CD1c-positive myeloid dendritic cell (primary cell): ENCODE measurements around the gene COL2A1.
A peak's percentile ranks its signal among the peaks of the same experiment; 100 is the strongest.

Source experiments
- DNase-seq: peaks from one replicate; pipeline ENCODE4 v3.0.0-alpha.2; 2016; ENCODE audit errors: extremely low spot score

The COL2A1 gene

DNA sequence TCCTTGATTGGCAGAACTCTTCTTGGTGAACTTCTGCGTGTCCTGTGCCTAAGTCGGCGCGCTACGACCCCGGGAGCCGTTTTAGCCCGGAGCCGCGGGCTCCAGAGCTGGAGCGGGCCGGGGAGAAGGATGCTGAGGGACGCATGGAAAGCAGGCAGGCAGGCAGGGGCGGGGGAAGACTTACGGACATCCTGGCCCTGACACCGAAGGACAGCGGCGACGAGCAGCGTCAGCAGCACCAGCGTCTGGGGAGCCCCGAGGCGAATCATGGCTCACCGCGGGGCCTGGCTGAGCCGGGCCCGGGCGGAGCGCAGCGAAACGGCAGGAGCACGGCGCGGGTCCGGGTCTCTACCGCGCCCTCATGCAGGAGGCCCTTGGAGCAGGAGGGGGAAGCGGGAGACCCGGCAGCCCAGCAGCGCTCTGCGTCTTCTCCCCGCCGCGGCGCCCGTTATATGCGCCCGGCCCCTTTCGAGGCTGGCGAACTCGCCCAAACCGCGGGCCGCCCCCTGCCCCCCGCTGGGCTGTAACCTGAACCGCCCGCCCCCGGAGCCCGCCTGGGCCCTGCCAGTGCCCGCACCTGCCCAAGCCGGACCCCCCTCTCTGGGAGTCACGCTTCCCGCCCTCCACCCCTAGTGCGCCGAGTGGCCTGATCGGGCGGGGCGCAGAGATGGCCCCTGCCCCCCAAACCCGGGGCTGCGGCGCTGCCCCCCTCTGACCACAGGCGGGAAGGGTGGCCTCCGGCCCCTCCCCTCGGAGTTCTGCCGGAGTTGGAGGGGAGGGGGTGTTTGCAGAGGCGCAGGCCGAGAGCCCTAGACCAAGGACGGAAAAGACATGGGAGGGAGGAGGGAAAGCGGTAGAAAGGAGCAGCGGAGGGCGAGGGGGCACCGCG is at the start of gene COL2A1:
Gene COL2A1 (minus strand): TSS at position 424 of the 889 bp plus-strand sequence. CDS start 155 bp downstream, at position 269.
- DNase-seq = no peak

DNA sequence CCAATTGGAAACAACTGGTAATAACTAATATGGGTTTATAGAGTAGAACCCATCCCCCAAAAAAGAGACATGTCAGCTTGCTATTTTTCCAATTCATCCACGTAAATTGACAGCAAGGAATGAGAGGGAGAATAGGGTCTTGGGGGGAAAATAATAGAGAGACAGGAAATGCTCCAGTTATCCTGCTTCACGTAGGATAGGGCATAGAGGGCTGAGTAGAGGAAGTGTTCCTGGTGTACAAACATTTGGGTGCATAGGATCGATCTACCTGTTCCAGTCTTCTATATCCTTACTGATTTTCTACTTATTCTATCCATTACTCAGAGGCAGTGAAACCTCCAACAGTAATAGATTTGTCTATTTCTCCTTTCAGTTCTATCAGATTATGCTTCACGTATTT is 49.6 kb upstream of the COL2A1 start:
- DNase-seq = no peak

DNA sequence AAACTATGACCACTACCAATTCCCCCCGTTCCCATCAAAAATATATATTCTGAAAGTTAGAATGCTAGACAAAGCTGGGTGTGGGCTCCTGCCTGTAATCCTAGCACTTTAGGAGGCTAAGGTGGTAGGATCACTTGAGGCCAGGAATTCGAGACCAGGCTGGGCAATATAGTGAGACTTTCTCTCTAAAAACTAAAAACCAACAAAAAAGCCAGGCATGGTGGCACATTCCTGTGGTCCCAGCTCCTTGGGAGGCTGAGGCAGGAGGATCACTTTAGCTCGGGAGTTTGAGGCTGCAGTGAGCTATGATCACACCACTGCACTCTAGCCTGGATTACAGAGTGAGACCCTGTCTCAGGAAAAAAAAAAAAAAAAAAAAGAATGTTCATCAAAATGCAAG is 48.8 kb upstream of the COL2A1 start:
- DNase-seq = no peak

DNA sequence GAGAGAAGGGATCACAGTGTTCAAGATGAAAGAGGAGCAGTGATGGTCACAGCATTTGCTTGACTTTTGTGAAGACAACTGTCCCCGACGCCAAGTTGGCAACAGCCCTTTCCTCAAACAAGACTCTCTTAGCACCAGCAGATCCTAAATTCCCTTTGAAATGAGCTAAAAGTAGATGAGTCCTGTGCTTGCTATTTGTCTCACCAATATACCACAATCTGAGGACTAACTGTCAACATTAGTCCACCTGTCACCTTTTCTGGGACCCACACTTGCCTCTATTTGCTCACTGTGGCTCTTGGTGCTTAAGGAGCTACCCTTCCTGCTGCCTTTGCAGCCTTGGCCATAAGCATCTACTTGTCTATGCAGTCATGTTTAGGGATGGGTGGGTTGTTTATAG is 47.4 kb upstream of the COL2A1 start:
- DNase-seq = no peak

DNA sequence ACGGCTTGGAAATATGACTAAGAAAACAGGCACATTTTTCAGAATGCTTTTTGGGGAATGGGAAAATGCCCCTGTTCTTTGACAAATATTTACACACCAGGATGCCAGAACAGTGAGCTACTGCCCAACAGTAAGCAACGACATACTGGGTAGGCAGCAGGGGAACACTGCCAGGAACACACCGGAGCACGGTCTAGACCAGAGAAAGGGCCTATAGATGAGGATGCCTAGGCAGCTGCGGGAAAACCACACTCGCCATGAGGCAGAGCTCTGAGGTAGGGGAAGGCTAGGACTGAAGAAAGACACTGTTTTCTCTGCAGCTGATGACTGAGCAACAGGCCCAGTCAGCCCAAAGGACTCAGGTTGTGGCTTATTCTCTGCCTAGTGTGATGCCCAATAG is 45.9 kb upstream of the COL2A1 start:
- no peak for DNase-seq

DNA sequence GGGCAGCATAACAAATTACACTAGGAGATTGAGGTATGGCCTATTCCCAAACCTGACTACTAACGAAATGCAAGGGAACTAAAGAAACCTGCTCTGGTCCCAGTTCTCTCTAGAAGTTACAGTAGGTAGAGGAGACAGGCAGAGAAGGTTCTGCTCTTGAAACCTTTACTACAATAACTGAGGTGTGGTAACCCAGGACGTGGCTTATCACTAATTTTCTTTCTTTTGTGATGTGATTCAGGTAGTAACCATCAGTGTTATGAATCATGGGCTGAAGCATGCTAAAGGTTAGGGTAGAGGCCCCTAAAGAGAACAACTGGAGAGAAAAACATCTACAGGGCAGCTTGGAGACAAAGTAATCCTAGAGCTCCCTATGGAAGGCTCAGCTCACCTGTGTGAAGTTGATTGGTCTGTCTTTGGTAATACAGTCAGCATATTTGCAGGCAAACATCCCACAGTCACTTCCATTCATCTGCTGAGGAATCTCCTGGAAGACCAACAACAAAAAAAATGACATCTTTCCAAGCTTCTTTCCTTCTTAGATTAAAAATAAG is 41.8 kb upstream of the COL2A1 start:
- DNase-seq = no peak

DNA sequence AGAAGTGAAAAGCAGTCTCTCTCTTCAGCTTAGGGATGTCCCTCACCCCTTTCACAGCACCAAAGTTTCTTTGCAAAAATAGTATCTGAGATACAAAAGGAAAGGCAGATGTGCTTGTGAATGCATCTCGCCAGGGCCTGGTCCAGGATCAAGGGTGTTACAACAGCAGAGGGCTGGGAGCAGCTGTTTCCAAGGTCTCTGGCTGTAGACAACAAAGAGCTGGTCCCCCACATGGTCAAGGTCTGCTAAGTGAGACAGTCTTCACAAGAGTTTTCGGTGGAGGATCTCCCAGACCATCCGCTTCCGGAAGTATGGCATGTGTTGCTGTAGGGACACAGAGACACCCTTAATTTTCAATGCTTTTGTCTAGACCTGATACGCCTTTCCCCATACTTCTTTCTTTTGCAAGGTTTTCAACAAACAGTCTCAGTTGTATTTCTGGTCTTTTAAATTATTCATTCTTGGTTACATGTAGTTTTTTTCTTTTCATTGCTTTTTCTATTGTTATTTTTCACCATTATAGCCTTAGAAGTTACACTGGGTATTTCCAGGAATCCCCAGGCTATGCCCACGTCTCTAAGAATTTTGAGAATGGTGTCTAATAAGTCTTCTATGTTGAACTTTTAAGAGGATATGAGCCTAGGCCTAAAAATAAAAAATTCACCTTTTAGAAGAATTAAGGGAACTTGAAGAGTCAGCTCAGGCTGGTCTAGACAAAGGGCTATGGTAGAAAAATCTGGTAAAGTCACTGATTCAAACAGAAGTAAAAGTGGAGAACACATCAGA is 41.0 kb upstream of the COL2A1 start:
- no peak for DNase-seq

DNA sequence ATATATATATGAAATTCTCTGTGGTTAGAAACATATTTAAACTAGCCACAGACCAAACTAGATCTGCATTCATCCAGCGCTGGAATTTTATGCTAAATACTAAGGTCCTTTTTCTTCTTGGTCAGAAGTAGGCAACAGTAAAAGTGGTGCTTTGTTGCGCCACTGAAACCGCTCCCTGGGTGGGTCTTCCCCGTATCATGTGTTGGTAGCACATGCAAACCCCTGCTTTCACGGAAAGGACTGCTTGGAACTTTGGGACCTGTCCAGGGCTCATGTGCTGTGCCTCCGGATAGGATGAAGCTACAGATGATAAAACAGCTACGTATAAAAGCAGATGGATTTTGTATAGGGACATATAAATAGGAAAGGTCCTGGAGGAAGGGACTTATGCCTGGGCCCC is 40.1 kb upstream of the COL2A1 start:
- no peak for DNase-seq

DNA sequence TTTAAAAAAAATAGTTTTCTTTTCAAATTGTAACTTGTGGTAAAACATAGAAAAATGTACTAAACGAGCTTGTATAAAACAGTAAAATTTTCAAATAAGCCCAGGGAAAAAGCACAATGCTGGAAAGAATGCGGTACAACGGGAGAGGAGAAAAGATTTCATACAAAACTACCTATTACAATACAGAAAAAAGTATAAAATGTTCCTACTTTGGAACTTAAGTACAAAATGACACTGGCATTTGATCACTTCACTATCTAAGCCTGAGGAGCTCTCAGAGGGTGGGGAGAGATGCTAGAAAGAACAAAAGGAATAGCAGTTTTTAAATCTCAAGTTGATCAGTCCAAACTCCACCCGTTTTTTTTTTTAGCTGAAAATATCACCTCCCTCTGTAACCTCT is 39.5 kb upstream of the COL2A1 start:
- DNase-seq = no peak

DNA sequence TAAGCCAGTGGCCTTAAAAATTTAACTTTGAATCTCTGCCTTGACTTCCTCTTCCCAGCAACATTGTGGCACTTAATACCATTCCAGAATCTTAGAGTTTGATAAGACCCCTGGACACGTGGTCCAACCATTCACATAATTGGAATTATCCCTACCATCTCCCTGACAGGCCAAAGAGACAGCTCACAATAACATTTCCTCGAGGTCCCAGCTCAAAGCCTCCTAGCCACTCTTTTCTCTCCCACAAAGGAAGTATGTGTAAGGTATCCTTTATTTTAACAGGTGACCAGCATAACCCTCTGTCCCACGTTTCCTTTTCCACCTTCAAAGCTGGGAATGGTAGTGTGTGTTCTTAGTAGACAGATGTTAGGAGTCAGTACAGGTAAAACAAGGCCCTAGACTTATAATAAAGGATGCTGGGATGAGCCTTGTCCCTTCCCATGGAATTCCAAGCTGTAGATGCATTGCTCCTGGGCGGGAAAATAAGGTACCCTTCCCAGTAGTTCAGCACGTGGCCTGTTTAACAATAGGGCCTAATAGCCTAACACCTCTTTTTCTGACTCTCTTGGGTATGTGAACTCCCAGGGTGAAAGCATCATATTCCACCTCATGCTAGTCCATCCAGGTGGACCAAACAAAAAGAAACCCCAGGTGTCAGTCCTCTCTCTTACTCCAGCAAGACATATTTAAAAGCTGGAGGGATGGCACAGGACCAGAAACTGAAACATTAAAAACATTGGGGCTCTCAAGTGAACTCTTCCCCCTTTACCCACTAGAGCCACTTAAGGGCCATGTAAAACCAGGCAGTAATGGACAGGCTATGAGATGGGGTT is 37.5 kb upstream of the COL2A1 start:
- no peak for DNase-seq

DNA sequence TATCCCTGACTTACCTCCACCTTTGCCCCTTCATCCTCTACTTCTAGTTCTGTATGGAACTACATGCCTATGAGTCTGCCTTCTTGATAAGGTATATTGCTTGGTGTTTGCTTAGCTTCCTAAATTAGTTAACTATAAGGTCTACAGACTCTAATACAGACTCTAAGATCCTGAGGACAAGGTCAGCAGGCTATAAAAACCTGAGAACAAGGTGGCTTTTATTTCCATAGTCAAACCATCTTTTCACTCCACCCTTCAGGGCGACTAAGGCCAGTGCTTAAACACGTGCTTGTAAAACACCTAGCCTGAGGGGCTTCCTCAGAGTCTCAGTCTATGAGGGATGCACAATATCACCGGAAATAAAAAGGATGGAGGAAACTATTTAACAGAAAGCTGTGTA is 36.1 kb upstream of the COL2A1 start:
- no peak for DNase-seq

DNA sequence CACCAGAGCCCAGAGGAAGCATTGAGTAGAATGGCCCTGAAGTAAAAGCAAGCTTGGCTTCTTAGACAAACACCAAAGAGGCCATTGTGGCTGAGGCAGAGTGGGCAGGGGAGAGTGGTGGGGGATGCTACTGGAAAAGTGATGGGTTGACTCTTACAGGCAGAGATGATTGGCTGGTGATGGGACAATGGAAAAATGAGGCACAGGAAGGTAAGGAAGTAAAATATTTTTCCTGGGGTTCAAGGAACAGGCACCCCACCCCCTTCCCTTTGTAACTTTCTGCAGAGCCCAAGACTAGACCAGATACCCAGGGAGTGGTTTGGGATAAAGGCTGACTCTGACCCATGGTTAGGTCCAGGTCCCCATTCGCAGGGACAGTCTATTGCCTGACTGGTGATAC is 34.9 kb upstream of the COL2A1 start:
- DNase-seq = no peak

DNA sequence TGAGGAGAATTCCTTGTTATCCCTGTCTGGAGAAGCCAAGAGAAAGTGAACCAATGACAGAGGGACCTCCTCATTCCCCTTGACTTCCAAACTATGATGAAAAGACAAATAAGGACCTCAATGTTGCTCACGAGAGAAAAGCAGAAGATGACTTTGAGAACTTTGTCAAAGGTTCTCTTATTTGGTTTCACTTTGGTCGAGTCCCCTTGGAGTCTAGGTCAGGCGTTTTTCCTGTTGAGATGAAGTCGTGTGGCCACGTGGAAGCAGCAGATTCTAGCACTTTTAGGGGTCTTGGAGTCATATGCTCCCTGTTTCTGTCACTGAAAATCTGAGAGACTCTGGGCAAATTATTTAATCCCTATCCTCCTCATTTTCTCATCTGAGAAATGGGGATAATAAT is 33.8 kb upstream of the COL2A1 start:
- peak; percentile 28 for DNase-seq

DNA sequence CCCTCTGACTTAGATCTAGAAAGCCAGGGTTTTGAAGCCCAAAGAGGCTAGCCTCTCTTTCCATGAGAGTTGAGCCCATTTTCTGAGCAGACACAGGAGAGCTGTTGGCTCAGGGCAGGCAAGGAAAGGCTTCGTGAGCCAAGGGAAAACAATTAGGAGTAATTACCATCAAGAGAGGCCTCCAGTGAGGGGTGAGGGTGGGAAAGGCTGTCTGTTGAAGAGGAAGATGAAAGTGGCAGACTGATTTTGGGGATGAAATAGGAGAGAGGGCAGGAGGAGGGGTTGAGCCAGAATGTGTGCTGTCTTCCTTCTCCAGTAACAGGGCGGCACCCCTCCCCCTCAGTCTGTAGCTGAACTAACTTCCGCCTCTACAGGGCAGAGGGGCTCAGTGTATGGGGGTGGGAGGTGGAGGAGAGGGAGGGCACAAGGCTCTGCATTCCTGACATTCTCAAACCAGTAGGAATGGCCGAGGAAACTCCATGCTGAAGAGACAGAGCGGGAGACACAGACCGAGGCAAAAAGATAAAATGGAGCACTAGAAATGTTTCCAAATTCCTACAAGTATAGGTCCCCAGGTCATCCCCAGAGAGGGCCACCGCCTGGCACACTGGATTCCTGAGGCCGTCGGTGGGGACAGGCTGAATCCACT is 33.1 kb upstream of the COL2A1 start:
- no peak for DNase-seq

DNA sequence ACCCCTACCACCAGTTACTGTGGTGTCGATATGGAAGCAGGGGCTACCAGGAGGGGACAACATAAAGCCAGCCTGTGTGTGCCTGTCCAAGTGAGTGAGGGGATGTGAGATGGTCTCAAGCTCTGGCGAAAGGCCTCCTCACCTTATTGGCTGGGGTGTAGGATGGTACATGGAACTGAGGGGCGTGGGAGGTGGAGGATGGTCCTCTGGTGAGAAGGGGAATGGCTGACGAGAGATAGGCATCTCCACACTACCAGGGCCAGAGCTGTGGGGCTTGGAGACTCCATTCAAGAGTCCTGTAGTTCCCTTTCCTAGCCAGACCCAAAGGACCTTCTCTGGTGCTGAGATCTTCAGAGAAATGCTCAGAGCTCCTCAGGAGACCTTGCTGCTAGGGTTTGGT is 32.5 kb upstream of the COL2A1 start:
- no peak for DNase-seq

DNA sequence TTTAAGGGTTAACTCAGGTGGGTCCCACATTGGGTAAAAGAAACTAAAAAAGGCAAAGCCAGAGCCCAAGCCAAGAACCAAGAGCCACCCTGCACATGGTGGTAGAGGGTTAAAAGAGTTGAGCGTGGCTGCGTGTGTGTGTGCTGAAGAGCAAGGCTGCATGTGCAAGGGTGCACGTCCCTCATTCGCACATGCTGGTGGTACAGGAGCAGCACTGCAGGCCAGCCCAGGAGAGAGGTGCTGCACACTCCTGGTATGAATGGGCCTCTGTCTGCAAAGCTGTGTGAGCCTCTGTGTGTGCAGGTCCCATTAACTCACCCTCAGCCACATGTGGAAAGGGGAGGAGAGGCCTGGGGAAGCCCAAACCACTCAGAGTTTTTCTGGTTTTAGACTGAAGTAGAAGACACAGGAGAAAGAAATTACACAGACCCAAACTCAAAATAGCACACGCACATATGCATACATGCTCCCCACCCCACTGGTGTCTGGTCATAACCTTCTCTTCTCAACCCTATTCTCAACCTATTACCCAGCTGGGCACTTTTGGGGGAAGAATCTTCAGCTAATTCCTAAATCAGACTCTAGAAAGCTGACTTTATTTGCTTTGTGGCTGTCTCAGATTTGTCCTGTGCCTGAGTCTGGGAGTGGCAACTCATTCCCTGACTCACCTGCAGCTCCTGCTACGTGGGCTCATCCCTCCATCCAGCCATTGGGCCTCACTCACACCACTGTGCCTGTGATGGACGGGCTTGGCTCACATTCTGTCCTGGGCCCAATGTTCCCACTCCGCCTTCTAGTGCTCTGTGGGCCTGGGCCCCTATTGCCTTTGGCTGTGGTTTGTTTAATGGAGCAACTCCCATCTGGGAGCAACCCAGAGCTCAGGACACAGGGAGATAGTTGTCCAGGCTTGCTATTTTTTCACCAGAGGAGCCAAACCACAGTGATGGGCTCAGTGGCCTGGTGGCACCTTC is 30.8 kb upstream of the COL2A1 start:
- no peak for DNase-seq

DNA sequence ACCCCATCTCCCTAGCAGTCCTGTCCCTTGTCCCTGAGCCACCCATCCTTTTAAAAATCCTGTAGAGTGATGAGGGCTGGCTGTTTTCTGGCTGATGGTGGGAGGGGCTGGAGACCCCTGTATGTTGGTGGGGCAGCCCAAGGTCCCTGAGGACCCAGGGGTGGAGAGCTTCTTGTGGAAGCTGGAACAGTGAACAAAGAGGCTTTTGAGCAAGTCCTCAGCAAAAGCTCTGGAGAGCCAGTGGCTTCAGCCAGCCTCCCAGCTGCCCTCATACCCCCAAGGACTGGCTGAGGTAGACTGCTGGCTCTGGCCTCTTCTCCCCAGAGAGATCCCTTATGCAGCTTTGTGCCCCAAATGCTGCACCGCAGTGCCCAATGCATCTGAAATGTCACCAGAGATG is 29.2 kb upstream of the COL2A1 start:
- no peak for DNase-seq

DNA sequence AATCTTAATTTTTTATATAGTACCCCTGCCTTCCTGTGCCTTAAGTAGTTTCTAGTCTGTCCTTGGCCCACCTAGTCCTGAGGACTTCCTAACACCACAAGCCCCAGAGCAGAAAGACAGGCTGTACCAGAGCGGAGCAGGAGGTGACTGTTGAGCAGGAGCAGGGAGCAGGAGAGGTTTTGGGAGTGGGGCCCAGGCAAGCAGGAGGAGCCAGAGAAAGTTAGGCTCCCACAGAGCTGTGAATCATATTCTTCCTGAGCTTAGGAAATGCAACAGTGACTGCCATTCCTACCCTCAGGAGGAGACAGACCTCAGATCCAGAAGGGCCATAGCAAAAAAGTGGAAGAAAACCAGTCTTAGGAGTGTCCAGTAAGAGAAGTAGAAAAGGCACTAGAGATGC is 28.3 kb upstream of the COL2A1 start:
- no peak for DNase-seq

DNA sequence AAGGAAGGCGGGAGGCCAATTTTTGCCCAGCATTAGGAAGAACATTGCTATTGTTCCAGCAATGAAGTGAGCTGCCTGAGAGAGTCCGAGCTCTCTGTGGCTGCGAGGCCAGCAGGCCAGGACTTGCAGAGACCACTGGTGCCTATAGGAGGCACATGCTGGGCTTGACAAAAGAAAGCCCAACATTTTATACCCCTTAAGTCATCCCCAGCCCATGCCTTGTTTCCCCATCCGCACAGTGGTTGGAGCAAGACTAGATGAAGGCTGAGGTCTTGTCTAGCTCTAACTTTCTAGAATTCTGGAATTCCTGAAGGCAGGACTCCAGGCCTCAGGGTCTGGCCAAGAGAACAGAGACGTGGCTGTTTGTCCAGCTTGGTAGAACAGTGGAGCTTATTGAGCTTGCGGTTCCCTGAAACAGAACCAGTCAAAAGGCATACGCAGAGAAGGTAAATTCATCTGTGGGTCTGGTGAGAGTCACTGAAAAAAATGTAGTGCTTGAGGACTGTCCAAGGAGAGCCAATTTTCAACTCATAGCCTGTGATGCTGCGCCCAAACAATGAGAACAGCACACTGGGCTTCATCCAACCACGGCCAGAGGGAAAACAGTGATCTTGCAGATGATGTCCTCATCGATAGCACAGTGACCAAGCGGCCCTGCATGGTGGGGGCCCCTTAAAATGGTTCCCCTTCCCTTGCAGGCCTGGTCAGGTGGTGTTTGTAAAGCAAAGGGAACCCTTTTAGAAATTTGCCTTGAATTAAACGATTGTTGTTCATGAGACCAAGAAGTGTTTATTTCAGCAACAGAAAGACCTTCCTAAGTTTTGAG is 27.1 kb upstream of the COL2A1 start:
- no peak for DNase-seq
